GM21825 (cell line): ENCODE data around the gene PROX1.
"Not testable (repeated sequence)": the region's sequence is repeated elsewhere in the genome, so short reads cannot be mapped to it uniquely, and the experiment has no call there.

Experiments used
- ATAC-seq: cut with Tn5 transposase; IDR thresholded peaks from one replicate; pipeline ENCODE4 v1.9.1; 2021; ENCODE audit warnings: mild to moderate bottlenecking, moderate library complexity; ENCODE audit not compliant: unreplicated experiment

PROX1 gene

GRCh38 chr1:214066936-214067335 is 79.2 kb downstream of the PROX1 start:
- ATAC-seq = no peak

GRCh38 chr1:214067397-214067796 is 79.6 kb downstream of the PROX1 start:
- ATAC-seq = no peak

DNA sequence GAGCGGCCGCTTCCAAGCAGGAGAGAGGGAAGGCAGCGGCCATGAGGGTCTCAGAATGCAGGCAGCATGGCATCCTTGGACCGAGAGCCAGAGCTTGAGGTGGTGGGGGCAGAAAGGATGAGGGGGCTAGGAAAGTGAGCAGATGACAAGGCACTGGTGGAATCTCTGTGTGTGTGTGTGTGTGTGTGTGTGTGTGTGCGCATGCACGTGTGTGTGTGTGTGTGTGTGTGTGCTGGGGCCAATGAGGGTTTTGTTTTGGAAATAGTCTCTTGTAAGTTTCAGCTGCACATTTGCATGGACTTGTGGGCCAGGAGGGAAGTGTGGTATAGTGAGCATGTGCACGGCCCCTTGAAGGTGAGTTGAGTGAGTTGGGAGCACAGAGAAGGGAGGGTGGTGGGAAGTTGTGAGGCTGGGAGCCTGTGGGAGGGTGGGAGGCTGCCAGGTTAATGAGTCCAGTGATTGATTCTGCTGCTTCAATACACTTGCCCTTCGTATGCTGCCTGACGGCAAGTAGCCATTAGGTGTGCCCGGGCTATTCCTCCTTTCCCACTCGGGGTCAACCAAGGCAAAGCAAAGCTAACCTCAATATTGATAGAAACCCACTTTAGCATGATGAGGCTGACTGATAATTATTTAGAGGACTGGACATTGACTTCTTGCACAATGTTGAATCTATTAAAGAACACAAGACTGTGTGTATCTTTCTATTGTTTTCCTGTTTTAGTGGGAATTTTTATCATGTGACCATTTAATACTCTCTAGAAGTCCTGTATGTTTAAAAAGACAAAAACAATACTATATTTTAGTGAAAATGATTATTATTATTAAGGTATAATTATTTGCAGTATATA is 80.3 kb downstream of the PROX1 start:
- no peak for ATAC-seq

- ATAC-seq = no peak
Observed at GRCh38 chr1:214068979-214069378, 81.2 kb downstream of the PROX1 start.

DNA sequence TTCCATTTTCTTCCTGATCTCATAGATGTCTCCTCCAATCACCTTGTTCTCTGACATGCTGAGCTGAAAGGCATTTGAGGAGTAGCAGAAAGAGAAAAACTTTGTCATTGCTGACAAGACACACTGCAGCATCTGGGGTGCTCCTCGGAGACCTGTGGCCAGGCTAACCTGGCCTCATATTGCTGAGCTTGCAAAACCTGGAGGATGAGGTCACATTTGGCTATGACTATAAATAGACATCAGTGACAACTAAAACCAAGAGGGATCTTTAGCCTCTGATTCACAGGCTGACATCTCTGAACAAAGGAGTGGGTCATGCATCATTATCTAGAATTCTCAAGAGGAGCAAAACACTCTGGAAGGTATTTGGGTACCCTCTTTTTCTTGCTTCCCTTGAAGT is 83.7 kb downstream of the PROX1 start:
- ATAC-seq = no peak

DNA sequence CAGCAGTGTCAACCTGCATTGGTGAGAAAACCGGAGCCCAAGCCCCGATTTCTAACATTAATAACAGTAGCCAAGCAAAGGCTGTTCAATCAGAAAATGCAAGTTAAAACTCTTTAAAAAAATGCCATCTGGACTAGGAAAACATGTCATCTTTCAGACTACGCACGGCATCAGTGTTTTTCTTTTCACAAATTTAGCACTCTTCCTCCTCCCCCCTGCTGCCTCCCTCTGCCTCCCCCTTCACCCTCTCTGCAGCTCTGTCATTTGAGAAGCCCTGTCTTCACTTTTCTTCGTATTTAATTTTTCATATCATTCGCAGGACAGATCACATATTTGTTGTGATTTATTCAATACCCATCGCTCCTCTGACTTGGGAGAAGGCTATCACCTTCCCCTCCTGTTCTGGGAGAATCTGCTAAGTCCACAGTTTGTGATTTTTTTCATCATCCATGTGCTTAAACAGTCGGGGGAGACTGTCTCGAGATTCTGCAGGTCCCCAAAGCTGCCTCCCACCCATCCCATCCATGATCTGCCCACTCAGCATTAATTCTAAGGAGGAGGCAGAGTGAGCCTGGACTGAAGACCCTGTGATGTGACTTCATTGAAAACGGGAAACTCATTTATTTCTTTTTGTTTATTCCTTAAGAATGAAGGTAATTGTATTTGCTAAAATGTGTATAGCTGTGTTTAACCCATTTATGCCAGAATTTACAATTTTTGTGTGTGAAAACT is 84.8 kb downstream of the PROX1 start:
- no peak for ATAC-seq

DNA sequence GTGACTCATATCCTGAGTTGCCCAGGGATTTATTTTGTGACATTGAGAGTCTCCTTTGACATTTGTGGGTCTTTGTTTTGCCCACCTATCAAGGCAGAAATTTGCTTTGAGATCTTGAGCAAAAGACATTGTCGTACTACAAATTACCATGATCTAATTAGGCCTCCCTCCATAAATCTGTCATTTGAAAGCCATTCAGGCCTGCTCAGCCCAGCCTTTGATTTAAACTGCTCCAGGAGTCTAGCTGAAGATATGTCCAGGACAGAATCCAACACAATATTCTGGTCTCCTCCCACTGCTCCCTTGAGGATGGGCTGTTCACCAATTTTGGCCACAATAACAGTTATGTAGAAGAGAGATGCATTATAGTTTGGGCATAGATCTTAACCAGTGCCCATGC is 86.7 kb downstream of the PROX1 start:
- no peak for ATAC-seq

DNA sequence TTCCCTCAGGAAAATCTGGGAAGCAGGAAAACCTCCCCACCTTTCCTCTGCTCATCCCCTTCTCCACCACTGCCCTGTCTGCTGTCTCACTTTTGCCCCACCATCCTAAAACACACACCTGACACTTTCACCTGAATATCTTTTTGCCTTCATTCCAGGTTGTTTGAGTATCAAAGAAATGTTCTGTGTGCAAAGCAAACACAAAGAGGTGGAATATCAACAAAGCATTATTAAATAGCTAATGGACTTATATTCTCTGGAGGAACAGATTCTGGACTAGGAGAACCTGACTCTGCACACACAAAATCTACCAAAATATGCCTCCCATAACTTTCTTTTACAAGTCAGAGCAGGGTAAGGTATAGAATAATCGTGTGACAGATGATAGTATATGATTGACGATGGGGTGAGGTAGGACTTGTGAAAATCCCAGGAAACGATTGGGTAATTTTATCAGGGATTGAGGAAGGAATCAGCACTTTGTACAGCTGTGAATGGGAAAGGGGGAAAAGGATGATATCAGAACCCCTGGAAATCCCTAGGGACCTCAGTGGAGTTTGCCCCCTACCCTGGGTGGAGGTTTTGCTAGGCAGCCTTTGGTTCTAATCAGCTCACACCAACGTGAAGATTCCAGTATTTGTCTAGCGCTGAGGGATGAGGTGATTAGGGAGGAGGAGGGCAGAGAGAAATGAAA is 87.7 kb downstream of the PROX1 start:
- no peak for ATAC-seq

DNA sequence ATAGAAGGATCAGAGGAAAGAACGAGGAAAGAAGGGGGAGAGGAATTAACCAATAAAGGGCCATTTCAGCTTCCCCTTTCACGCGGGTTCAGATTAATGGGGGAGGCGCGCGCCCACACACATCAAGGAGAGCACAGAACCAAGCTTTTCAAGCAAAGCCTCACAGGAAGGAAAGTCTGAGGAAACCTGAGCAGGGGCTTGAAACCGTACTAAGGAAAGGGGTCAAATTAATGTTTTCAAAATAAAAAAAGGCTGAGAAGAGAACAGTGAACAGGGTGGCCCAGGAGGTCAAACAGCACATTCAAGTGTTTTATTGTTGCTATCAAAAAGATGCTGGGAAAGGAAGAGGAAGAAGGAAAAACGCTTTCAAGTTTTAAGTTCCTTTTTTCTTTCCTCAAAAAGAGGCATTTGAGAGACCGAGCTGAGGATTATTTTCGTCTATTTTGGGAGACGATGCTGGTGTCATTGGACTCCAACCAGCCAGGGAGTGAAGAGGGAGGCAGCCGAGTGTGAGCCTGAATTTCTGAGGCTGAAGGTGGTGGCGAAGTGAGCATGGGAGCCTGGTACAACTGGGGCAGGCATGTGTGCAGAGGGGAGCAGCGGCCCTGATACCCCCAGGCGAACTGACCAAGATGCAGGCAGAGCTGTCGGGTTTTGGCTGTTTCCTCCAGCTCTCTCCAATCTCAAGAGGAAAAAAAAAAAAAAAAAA is 88.4 kb downstream of the PROX1 start:
- ATAC-seq = no peak

DNA sequence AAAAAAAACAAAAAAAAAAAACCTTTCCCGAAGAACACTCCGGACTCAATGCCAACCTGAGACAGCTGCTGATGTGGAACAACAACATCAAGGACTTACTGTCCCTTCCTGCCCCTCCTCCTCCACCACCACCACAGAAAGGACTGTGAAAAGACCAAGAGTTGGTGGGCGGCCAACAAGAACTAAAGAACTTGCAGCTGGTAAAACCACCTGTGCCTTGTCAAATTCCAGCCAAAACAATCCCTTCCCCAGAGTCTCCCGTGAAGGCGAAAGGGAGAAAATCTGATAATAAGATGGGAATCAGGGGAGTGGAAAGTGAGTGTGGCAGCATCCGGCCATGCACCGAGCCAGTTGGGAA is 88.9 kb downstream of the PROX1 start:
- no peak for ATAC-seq

DNA sequence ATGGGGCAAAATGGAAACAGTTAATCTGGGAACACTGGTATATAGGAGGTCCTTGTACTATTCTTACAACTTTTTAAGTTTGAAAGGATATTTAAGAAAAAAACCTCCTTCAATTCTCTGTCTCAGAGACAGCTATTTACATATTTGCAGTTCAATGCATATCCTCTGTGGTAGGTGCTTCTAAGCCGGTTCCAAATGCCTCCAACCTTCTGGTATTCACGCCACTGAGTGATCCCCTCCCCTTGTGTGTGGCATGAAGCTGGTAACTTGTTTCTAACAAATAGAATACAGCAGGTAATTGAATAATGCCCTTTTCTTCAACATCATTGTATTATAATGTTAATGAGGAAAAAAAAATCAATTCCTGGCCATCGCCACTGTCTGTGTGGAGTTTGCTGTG is 91.2 kb downstream of the PROX1 start:
- no peak for ATAC-seq

GRCh38 chr1:214085325-214085724 is 97.6 kb downstream of the PROX1 start:
- no peak for ATAC-seq

GRCh38 chr1:214086945-214087344 is 99.2 kb downstream of the PROX1 start:
- no peak for ATAC-seq

DNA sequence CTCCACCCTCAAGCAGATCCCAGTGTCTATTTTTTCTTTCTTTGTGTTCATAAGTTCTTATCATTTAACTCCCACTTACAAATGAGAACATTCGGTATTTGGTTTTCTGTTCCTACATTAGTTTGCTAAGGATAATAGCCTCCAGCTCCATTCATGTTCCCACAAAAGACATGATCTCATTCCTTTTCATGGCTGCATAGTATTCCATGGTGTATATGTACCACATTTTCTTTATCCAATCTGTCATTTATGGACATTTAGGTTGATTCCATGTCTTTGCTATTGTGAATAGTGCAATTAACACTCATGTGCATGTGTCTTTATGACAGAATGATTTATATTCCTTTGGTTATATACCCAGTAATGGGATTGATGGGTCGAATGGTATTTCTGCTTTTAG is 101.2 kb downstream of the PROX1 start:
- not testable (repeated sequence) for ATAC-seq
